IMR-90 (cell line): ENCODE data around the gene HMGXB3. TPM values are rescaled to one million over a fixed set of nuclear protein-coding genes. Genes with fewer than 3 reads are reported as not detected.

Experiments used
- ATAC-seq: fragments of 200-7000 bp; cut with Tn5 transposase; 2 replicates; pipeline ENCODE4 v1.9.1; 2020; ENCODE audit warnings: low read depth, mild to moderate bottlenecking, moderate library complexity
- BruUV-seq: library from RNA; stranded (reverse); fragments of 400-500 nt; replicated peaks from 2 replicates; lab custom pipeline; 2021; lab: Mats Ljungman, UMichigan
- CTCF ChIA-PET: fragments of 300-600 bp; formaldehyde crosslinking; extraction: SDS; loops from one replicate; lab custom pipeline; 2021; ENCODE audit warnings: antibody characterized with exemption; lab: Yijun Ruan, JAX
- POLR2A ChIA-PET: fragments of 300-600 bp; sonication (Branson Sonifier 250); formaldehyde crosslinking; loops from one replicate; lab custom pipeline; 2022; ENCODE audit warnings: antibody characterized with exemption; ENCODE audit not compliant: unreplicated experiment; lab: Charles Lee
- DNase-seq: peaks from one replicate; pipeline ENCODE4 v3.0.0; 2013
- H2AFZ ChIP-seq: replicated peaks from 2 replicates; pipeline ENCODE3; 2013; ENCODE audit warnings: low read length, mild to moderate bottlenecking; ENCODE audit not compliant: poor library complexity
- H2AK5ac ChIP-seq: 2 replicates; pipeline ENCODE4 v1.6.1; 2013; ENCODE audit warnings: low read depth, low read length, inconsistent platforms
- H2AK9ac ChIP-seq: replicated peaks from 2 replicates; pipeline ENCODE3; 2013; ENCODE audit warnings: mild to moderate bottlenecking, low read depth, low read length, moderate library complexity; ENCODE audit not compliant: poor library complexity
- H2BK120ac ChIP-seq: 2 replicates; pipeline ENCODE4 v1.6.1; 2013; ENCODE audit warnings: low read depth, low read length, inconsistent platforms
- H2BK15ac ChIP-seq: 3 replicates; pipeline ENCODE4 v1.6.1; 2013; ENCODE audit warnings: low read depth, low read length, inconsistent platforms
- H2BK20ac ChIP-seq: 2 replicates; pipeline ENCODE4 v1.6.1; 2013; ENCODE audit warnings: low read depth, mild to moderate bottlenecking, inconsistent platforms, low read length, moderate library complexity
- H2BK5ac ChIP-seq: 2 replicates; pipeline ENCODE4 v1.6.1; 2013; ENCODE audit warnings: mild to moderate bottlenecking, low read depth, low read length, inconsistent platforms; ENCODE audit not compliant: poor library complexity, severe bottlenecking
- H3K14ac ChIP-seq: replicated peaks from 2 replicates; pipeline ENCODE4 v1.6.1; 2013; ENCODE audit warnings: low read depth, low read length, inconsistent platforms
- H3K18ac ChIP-seq: 2 replicates; pipeline ENCODE4 v1.6.1; 2013; ENCODE audit warnings: low read depth, low read length, control low read depth
- H3K23ac ChIP-seq: 2 replicates; pipeline ENCODE4 v1.6.1; 2013; ENCODE audit warnings: low read depth, low read length, inconsistent platforms
- H3K27ac ChIP-seq: 2 replicates; pipeline ENCODE4 v1.5.1; 2013; ENCODE audit warnings: mild to moderate bottlenecking, control low read depth, low read length; ENCODE audit not compliant: insufficient read depth
- H3K27me3 ChIP-seq: 2 replicates; pipeline ENCODE4 v1.6.1; 2013; ENCODE audit warnings: low read length; ENCODE audit not compliant: control insufficient read depth, insufficient read depth
- H3K36me3 ChIP-seq: 2 replicates; pipeline ENCODE4 v1.6.1; 2013; ENCODE audit warnings: low read length, mixed read lengths; ENCODE audit not compliant: control insufficient read depth, insufficient read depth
- H3K4ac ChIP-seq: 2 replicates; pipeline ENCODE4 v1.6.1; 2013; ENCODE audit warnings: low read depth, low read length, inconsistent platforms
- H3K4me1 ChIP-seq: 2 replicates; pipeline ENCODE4 v1.6.1; 2013; ENCODE audit warnings: low read length, mixed read lengths; ENCODE audit not compliant: control insufficient read depth, insufficient read depth
- H3K4me2 ChIP-seq: 2 replicates; pipeline ENCODE4 v1.6.1; 2013; ENCODE audit warnings: low read depth, mild to moderate bottlenecking, control low read depth, low read length, moderate library complexity
- H3K4me3 ChIP-seq: 2 replicates; pipeline ENCODE4 v1.5.1; 2013; ENCODE audit warnings: low read depth, mild to moderate bottlenecking, control low read depth, low read length, moderate library complexity; ENCODE audit not compliant: insufficient read depth
- H3K56ac ChIP-seq: 2 replicates; pipeline ENCODE4 v1.6.1; 2013; ENCODE audit warnings: low read length, inconsistent platforms; ENCODE audit not compliant: insufficient read depth; ENCODE audit errors: extremely low read depth
- H3K79me1 ChIP-seq, 2 experiments: 2 replicates each; pipeline ENCODE4 v1.6.1; 2013; ENCODE audit warnings: low read length in 2 of 2, inconsistent platforms in 1 of 2, low read depth in 1 of 2
- H3K9ac ChIP-seq: 2 replicates; pipeline ENCODE4 v1.6.1; 2013; ENCODE audit warnings: low read depth, low read length, control low read depth
- H3K9me1 ChIP-seq: 2 replicates; pipeline ENCODE4 v1.6.1; 2013; ENCODE audit warnings: low read length, inconsistent platforms; ENCODE audit not compliant: insufficient read depth
- H3K9me3 ChIP-seq: 2 replicates; pipeline ENCODE4 v1.6.1; 2013; ENCODE audit warnings: low read length; ENCODE audit not compliant: control insufficient read depth, insufficient read depth
- H4K20me1 ChIP-seq: 2 replicates; pipeline ENCODE4 v1.6.1; 2013; ENCODE audit warnings: low read length, inconsistent platforms; ENCODE audit not compliant: insufficient read depth
- H4K5ac ChIP-seq: 2 replicates; pipeline ENCODE4 v1.6.1; 2013; ENCODE audit warnings: mild to moderate bottlenecking, low read depth, low read length, control low read depth
- H4K8ac ChIP-seq, 2 experiments: 2 replicates each; pipeline ENCODE4 v1.6.1; 2013; ENCODE audit warnings: low read depth in 2 of 2, low read length in 2 of 2, control low read depth in 1 of 2, inconsistent platforms in 1 of 2
- H4K91ac ChIP-seq: 2 replicates; pipeline ENCODE4 v1.6.1; 2013; ENCODE audit warnings: low read depth, low read length, inconsistent platforms; ENCODE audit not compliant: insufficient read depth
- BHLHE40 ChIP-seq: fragments of 150-350 bp; IDR thresholded peaks from 2 replicates; pipeline ENCODE4 v1.6.1; 2016; ENCODE audit warnings: mild to moderate bottlenecking, low read depth, low read length
- MAFK ChIP-seq: IDR thresholded peaks from 2 replicates; pipeline ENCODE4 v1.6.1; 2012; ENCODE audit warnings: low read depth, low read length, improper control_type of control experiment
- POLR2A ChIP-seq: IDR thresholded peaks from 2 replicates; pipeline ENCODE4 v1.6.1; 2012; ENCODE audit warnings: mild to moderate bottlenecking, low read depth, low read length
- RCOR1 ChIP-seq: IDR thresholded peaks from 2 replicates; pipeline ENCODE4 v1.6.1; 2012; ENCODE audit warnings: mild to moderate bottlenecking, low read length, improper control_type of control experiment; ENCODE audit not compliant: insufficient replicate concordance
- WGBS, 2 experiments: methylation state at CpG; one replicate each; pipeline versions ENCODE4 v1.1.5 to v1.1.7; 2013; ENCODE audit warnings: missing lambda C conversion rate in 2 of 2; ENCODE audit not compliant: insufficient read length in 1 of 2; ENCODE audit errors: extremely low coverage in 2 of 2; 5-methylcytosine and 5-hydroxymethylcytosine counted together
- dilution Hi-C: fragments of 300-500 bp; cut with HindIII; formaldehyde crosslinking; loops from one replicate; pipeline ENCODE4 v1.14.3; 2018; ENCODE audit warnings: low sequenced_read_pairs; ENCODE audit not compliant: unreplicated experiment
- in situ Hi-C: fragments of 300-500 bp; cut with MboI; formaldehyde crosslinking; loops from 3 replicates; pipeline ENCODE4 v1.14.3; 2019; ENCODE audit warnings: low sequenced_read_pairs, inconsistent platforms, mixed read lengths
- intact Hi-C: fragments of 100-400 bp; cut with micrococcal nuclease; formaldehyde crosslinking; loops from 2 replicates; pipeline ENCODE4 v1.10.0; 2022
- polyA plus RNA-seq, 3 experiments: library from polyadenylated mRNA; depleted of rRNA; stranded (reverse); fragments of >200 nt; gene quantifications; 2 replicates each; pipeline ENCODE4 v1.2.3, GENCODE V29; 2012; ENCODE audit warnings: low replicate concordance in 1 of 3
- total RNA-seq: library from RNA; depleted of rRNA; stranded (reverse); fragments of >200 nt; gene quantifications from 2 replicates; pipeline ENCODE4 v1.2.3, GENCODE V29; 2012
- TF ChIP-seq, protein P1 (sequence below): fragments of 150-350 bp; IDR thresholded peaks from 2 replicates; pipeline ENCODE4 v1.6.1; 2017; ENCODE audit warnings: mild to moderate bottlenecking, antibody characterized with exemption, low read length, low read depth
- TF ChIP-seq, protein P2 (sequence below): fragments of 150-350 bp; IDR thresholded peaks from 2 replicates; pipeline ENCODE4 v1.6.1; 2016; ENCODE audit warnings: low read depth, mild to moderate bottlenecking, low read length, moderate library complexity, borderline replicate concordance
- TF ChIP-seq, protein P3 (sequence below): conservative IDR thresholded peaks from 2 replicates; pipeline ENCODE4 v1.5.1; 2012; ENCODE audit warnings: mild to moderate bottlenecking, low read depth, low read length, improper control_type of control experiment

Gene HMGXB3
- total and polyA plus RNA-seq, 2 of the 4 experiments (the other 2 are of a cell fraction) = 27.6 to 30.6 TPM

DNA sequence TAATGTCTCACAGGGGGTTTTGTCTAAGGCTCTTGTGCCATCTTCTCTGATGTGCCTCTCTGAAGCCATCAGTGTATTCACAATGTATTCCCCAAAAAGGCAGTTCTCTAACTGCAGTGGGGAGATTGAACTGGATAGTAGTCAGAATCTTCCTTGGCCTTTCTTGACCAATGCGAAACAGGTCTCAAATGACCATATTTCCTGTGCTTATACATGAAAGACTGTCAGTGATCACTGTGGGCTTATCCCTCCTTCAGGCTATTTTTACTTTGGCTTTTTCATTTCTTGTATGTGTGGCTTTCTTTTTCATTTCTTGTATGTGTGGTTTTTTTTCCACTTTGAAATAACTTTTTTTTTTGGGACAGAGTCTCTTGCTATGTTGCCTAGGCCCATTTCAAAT is 19.7 kb downstream of the HMGXB3 start:
- Histone ChIP-seq H3K23ac (no peak overlapping the region), H4K8ac (no peak overlapping the region), H3K27me3 (no peaks in the 10 kb centered on the region), H4K91ac (no peak overlapping the region), H2BK5ac (no peak overlapping the region), H3K18ac (no peak overlapping the region), H2AFZ (no peak overlapping the region), H3K56ac (no peak overlapping the region), H3K9ac (no peak overlapping the region), H2BK20ac (no peak overlapping the region), H3K4me2 (no peak overlapping the region), H3K79me1 (peaks cover 32 to 54% of the 10 kb centered on the region in 2 experiments), H3K4me3 (no peak overlapping the region), H2BK120ac (no peak overlapping the region), H4K20me1 (peaks cover 3% of the 10 kb centered on the region; the same call in 1 of the 2 replicates), H2BK15ac (no peak overlapping the region), H2AK5ac (no peak overlapping the region), H3K27ac (no peak overlapping the region), H2AK9ac (no peak overlapping the region), H3K14ac (no peak overlapping the region), H3K36me3 (peaks cover 30% of the 10 kb centered on the region), H3K9me3 (peaks cover 7% of the 10 kb centered on the region), H3K4ac (no peak overlapping the region), H4K5ac (no peak overlapping the region), H3K9me1 (peaks cover 10% of the 10 kb centered on the region), H3K4me1 (peaks cover 12% of the 10 kb centered on the region)
- no CpG with 5 or more reads among the region's 1 CpG for WGBS, 2 experiments
- no TSS peak for BruUV-seq
- no peak for DNase-seq
- in situ Hi-C loops = no loop called here
- ChIA-PET CTCF (interaction anchor here (0.6 to 1.5 kb wide), 2 partner anchors 10 to 67 kb away, joined by 5 to 9 read pairs; no protein-coding TSS in a partner anchor), POLR2A (no interaction called here)
- TF ChIP-seq POLR2A (no peak), MAFK (no peak), RCOR1 (no peak), BHLHE40 (no peak)
- TF ChIP-seq, protein P1, sequence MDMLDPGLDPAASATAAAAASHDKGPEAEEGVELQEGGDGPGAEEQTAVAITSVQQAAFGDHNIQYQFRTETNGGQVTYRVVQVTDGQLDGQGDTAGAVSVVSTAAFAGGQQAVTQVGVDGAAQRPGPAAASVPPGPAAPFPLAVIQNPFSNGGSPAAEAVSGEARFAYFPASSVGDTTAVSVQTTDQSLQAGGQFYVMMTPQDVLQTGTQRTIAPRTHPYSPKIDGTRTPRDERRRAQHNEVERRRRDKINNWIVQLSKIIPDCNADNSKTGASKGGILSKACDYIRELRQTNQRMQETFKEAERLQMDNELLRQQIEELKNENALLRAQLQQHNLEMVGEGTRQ = no peak
- TF ChIP-seq, protein P2, sequence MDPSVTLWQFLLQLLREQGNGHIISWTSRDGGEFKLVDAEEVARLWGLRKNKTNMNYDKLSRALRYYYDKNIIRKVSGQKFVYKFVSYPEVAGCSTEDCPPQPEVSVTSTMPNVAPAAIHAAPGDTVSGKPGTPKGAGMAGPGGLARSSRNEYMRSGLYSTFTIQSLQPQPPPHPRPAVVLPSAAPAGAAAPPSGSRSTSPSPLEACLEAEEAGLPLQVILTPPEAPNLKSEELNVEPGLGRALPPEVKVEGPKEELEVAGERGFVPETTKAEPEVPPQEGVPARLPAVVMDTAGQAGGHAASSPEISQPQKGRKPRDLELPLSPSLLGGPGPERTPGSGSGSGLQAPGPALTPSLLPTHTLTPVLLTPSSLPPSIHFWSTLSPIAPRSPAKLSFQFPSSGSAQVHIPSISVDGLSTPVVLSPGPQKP = no peak
- TF ChIP-seq, protein P3, sequence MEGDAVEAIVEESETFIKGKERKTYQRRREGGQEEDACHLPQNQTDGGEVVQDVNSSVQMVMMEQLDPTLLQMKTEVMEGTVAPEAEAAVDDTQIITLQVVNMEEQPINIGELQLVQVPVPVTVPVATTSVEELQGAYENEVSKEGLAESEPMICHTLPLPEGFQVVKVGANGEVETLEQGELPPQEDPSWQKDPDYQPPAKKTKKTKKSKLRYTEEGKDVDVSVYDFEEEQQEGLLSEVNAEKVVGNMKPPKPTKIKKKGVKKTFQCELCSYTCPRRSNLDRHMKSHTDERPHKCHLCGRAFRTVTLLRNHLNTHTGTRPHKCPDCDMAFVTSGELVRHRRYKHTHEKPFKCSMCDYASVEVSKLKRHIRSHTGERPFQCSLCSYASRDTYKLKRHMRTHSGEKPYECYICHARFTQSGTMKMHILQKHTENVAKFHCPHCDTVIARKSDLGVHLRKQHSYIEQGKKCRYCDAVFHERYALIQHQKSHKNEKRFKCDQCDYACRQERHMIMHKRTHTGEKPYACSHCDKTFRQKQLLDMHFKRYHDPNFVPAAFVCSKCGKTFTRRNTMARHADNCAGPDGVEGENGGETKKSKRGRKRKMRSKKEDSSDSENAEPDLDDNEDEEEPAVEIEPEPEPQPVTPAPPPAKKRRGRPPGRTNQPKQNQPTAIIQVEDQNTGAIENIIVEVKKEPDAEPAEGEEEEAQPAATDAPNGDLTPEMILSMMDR = no peak
- dilution Hi-C loops = no loop called here
- ATAC-seq = no peak
- intact Hi-C loops = no loop called here
